ENCODE data around the gene MBNL3.

DNA sequence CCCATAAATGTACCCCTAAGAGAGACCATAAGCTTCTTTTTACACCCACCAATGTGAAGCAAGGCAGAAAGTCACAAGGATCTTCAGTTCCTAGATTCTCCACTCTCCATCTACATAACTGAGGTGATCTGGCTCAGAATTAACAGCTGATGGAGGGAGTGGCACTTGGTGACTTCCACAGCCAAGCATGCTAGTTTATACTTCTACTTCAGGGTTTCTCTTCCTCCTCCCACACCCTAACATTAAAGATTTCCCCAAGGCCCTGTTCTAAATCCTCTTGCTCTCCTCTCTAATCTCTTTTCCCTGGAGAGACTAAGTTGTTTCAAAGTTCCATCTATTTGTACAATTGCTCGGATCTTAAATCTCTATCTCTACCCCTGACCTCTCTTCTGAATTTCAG is 81.1 kb downstream of the MBNL3 start:
- TF ChIP-seq CTCF (IDR thresholded peaks at IDR 0.05) (no peak), EP300 (IDR thresholded peaks at IDR 0.05; ENCODE audit: borderline replicate concordance in 1 of 2, low read depth in 1 of 2, low read length in 1 of 2) (no peak), TAF1 (IDR thresholded peaks at IDR 0.05; ENCODE audit: borderline replicate concordance, low read depth, low read length) (no peak), TEAD4 (IDR thresholded peaks at IDR 0.05; ENCODE audit: borderline replicate concordance, insufficient read depth) (no peak), RXRA (IDR thresholded peaks at IDR 0.05; ENCODE audit: borderline replicate concordance, low read depth) (no peak), EZH2phosphoT487 (IDR thresholded peaks at IDR 0.05; ENCODE audit: borderline replicate concordance, low read depth) (no peak), RCOR1 (IDR thresholded peaks at IDR 0.05; ENCODE audit: low read length) (no peak), RAD21 (IDR thresholded peaks at IDR 0.05; ENCODE audit: low read length) (no peak), USF2 (IDR thresholded peaks at IDR 0.05; ENCODE audit: borderline replicate concordance, low read depth, low read length) (no peak), TCF12 (IDR thresholded peaks at IDR 0.05) (no peak), RFX5 (IDR thresholded peaks at IDR 0.05; ENCODE audit: low read length) (no peak), POLR2AphosphoS5 (IDR thresholded peaks at IDR 0.05; ENCODE audit: low read depth, low read length) (no peak), ZBTB33 (IDR thresholded peaks at IDR 0.05; ENCODE audit: borderline replicate concordance, low read depth) (no peak), REST (IDR thresholded peaks at IDR 0.05; ENCODE audit: low read depth, low read length) (no peak)
